HEK293 (cell line): Measurements from ENCODE around the gene DDIT3.

Experiments
- ZNF274 ChIP-seq, 2 experiments: fragments of 200-500 bp in 1 of 2; fragments of 450-650 bp in 1 of 2; sonication (Bioruptor generic) in 1 of 2; formaldehyde crosslinking in 1 of 2; IDR thresholded peaks; 2 replicates each; pipeline versions ENCODE4 v1.5.1 to v1.6.1; 2014 to 2016; ENCODE audit warnings: borderline replicate concordance in 1 of 2, inconsistent platforms in 1 of 2, low read length in 1 of 2, missing biosample characterization in 1 of 2, missing genetic modification characterization in 1 of 2
- ZNF354C ChIP-seq: fragments of 450-650 bp; formaldehyde crosslinking; IDR thresholded peaks from 2 replicates; pipeline ENCODE4 v1.5.1; 2016; ENCODE audit warnings: missing biosample characterization, missing genetic modification characterization, low read depth, borderline replicate concordance
- ZNF416 ChIP-seq: fragments of 450-650 bp; formaldehyde crosslinking; IDR thresholded peaks from 2 replicates; pipeline ENCODE4 v1.5.1; 2016; ENCODE audit warnings: missing biosample characterization, missing genetic modification characterization
- ZNF670 ChIP-seq: fragments of 450-650 bp; formaldehyde crosslinking; IDR thresholded peaks from 2 replicates; pipeline ENCODE4 v1.5.1; 2016; ENCODE audit warnings: missing biosample characterization, missing genetic modification characterization, low read depth
- ZNF76 ChIP-seq: fragments of 450-650 bp; formaldehyde crosslinking; IDR thresholded peaks from 2 replicates; pipeline ENCODE4; 2016; ENCODE audit warnings: low read depth, missing biosample characterization, missing genetic modification characterization, borderline replicate concordance
- TF ChIP-seq, protein P1 (sequence below): fragments of 450-650 bp; formaldehyde crosslinking; IDR thresholded peaks from 2 replicates; pipeline ENCODE4 v1.5.1; 2016; ENCODE audit warnings: missing biosample characterization, missing genetic modification characterization
- TF ChIP-seq, protein P2 (sequence below): IDR thresholded peaks from 2 replicates; pipeline ENCODE4 v1.6.1; 2011; ENCODE audit warnings: mild to moderate bottlenecking, low read depth, low read length, borderline replicate concordance

DNA sequence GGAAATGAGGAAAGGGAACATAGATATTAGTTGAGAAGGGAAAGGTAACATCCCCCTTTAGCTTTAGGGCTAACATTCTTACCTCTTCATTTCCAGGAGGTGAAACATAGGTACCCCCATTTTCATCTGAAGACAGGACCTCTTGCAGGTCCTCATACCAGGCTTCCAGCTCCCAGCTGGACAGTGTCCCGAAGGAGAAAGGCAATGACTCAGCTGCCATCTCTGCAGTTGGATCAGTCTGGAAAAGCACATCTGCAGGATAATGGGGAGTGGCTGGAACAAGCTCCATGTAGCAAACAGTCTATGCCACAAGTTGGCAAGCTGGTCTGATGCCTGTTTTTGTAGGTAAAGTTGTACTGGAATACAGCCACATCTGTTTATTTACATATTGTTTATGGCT is 3.1 kb downstream of the DDIT3 start:
- TF ChIP-seq ZNF76 = no peak
- TF ChIP-seq, protein P1, sequence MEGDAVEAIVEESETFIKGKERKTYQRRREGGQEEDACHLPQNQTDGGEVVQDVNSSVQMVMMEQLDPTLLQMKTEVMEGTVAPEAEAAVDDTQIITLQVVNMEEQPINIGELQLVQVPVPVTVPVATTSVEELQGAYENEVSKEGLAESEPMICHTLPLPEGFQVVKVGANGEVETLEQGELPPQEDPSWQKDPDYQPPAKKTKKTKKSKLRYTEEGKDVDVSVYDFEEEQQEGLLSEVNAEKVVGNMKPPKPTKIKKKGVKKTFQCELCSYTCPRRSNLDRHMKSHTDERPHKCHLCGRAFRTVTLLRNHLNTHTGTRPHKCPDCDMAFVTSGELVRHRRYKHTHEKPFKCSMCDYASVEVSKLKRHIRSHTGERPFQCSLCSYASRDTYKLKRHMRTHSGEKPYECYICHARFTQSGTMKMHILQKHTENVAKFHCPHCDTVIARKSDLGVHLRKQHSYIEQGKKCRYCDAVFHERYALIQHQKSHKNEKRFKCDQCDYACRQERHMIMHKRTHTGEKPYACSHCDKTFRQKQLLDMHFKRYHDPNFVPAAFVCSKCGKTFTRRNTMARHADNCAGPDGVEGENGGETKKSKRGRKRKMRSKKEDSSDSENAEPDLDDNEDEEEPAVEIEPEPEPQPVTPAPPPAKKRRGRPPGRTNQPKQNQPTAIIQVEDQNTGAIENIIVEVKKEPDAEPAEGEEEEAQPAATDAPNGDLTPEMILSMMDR (tag by site-specific recombination) = no peak
- TF ChIP-seq, protein P2, sequence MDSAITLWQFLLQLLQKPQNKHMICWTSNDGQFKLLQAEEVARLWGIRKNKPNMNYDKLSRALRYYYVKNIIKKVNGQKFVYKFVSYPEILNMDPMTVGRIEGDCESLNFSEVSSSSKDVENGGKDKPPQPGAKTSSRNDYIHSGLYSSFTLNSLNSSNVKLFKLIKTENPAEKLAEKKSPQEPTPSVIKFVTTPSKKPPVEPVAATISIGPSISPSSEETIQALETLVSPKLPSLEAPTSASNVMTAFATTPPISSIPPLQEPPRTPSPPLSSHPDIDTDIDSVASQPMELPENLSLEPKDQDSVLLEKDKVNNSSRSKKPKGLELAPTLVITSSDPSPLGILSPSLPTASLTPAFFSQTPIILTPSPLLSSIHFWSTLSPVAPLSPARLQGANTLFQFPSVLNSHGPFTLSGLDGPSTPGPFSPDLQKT = no peak
- no peak for TF ChIP-seq ZNF274 (IDR thresholded peaks at IDR 0.05; ENCODE audit: low read length)
- TF ChIP-seq ZNF274 (tag by site-specific recombination; IDR thresholded peaks at IDR 0.05; ENCODE audit: borderline replicate concordance) = no peak
- TF ChIP-seq ZNF354C = no peak
- no peak for TF ChIP-seq ZNF416 (tag by site-specific recombination)
- TF ChIP-seq ZNF670 (tag by site-specific recombination) = no peak
